Loucy (cell line): ENCODE data around the gene ALCAM.

Experiments used
- EZH2phosphoT487 ChIP-seq: fragments of 200-600 bp; IDR thresholded peaks from 2 replicates; pipeline ENCODE4 v1.6.1; 2018; ENCODE audit warnings: antibody characterized with exemption, mild to moderate bottlenecking, moderate library complexity, borderline replicate concordance
- TF ChIP-seq, protein P1 (sequence below): fragments of 200-600 bp; sonication (generic); conservative IDR thresholded peaks from 2 replicates; pipeline ENCODE4 v1.5.1; 2014; ENCODE audit warnings: mild to moderate bottlenecking, antibody characterized with exemption, low read length

DNA sequence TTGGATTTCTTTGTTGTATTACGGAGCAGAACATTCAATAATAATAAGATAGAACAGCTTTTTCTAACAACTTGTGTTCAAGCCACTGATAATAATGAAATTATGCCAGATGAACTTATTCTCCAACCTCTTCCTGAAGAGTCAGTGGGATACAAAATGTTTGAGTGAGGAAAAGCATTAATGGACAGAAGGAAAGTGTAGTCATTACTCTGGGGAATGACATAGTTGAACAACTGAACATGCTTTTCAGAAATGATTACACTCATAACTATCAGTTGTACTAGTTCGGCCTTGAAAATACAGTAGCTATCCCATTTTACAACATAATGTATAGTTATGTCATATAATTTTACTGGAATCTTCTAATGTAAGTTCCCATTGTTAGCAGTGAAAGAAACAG is 55.9 kb downstream of the ALCAM start:
- TF ChIP-seq, protein P1, sequence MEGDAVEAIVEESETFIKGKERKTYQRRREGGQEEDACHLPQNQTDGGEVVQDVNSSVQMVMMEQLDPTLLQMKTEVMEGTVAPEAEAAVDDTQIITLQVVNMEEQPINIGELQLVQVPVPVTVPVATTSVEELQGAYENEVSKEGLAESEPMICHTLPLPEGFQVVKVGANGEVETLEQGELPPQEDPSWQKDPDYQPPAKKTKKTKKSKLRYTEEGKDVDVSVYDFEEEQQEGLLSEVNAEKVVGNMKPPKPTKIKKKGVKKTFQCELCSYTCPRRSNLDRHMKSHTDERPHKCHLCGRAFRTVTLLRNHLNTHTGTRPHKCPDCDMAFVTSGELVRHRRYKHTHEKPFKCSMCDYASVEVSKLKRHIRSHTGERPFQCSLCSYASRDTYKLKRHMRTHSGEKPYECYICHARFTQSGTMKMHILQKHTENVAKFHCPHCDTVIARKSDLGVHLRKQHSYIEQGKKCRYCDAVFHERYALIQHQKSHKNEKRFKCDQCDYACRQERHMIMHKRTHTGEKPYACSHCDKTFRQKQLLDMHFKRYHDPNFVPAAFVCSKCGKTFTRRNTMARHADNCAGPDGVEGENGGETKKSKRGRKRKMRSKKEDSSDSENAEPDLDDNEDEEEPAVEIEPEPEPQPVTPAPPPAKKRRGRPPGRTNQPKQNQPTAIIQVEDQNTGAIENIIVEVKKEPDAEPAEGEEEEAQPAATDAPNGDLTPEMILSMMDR, result no peak
- no peak for TF ChIP-seq EZH2phosphoT487
